HepG2 (cell line): ENCODE measurements around the gene VAMP2. TPM values are rescaled to one million over a fixed set of nuclear protein-coding genes. Genes with fewer than 3 reads are reported as not detected.

Source experiments
- HNF1B ChIP-seq: sonication (generic); formaldehyde crosslinking; IDR thresholded peaks from 2 replicates; pipeline ENCODE4 v1.5.1; 2020; ENCODE audit warnings: mild to moderate bottlenecking, moderate library complexity, missing genetic modification reagents
- HNF4A ChIP-seq: sonication (generic); formaldehyde crosslinking; IDR thresholded peaks from 2 replicates; pipeline ENCODE4 v1.4.0; 2020; ENCODE audit warnings: missing genetic modification reagents
- LRRFIP1 ChIP-seq: sonication (generic); formaldehyde crosslinking; conservative IDR thresholded peaks from 2 replicates; pipeline ENCODE4 v1.4.0; 2020; ENCODE audit warnings: missing genetic modification reagents
- MYC ChIP-seq: sonication (generic); formaldehyde crosslinking; IDR thresholded peaks from 2 replicates; pipeline ENCODE4 v1.9.0; 2021; ENCODE audit warnings: missing genetic modification reagents, borderline replicate concordance
- POLR2AphosphoS2 ChIP-seq: IDR thresholded peaks from 2 replicates; pipeline ENCODE4 v1.6.1; 2011; ENCODE audit warnings: low read depth, low read length, improper control_type of control experiment
- PRDM4 ChIP-seq: sonication (generic); formaldehyde crosslinking; IDR thresholded peaks from 2 replicates; pipeline ENCODE4 v1.9.0; 2021; ENCODE audit warnings: missing genetic modification reagents, borderline replicate concordance
- RFXANK ChIP-seq: IDR thresholded peaks from 2 replicates; pipeline ENCODE4 v1.6.1; 2016
- SP4 ChIP-seq: sonication (generic); formaldehyde crosslinking; IDR thresholded peaks from 2 replicates; pipeline ENCODE4 v1.8.1; 2023; ENCODE audit warnings: mild to moderate bottlenecking, missing genetic modification reagents
- ZBTB7B ChIP-seq: sonication (generic); formaldehyde crosslinking; IDR thresholded peaks from 2 replicates; pipeline ENCODE4 v1.4.0; 2020; ENCODE audit warnings: missing genetic modification reagents
- ZNF274 ChIP-seq: sonication (generic); formaldehyde crosslinking; IDR thresholded peaks from 2 replicates; pipeline ENCODE4 v1.5.1; 2020; ENCODE audit warnings: mild to moderate bottlenecking, missing genetic modification reagents
- ZNF501 ChIP-seq: sonication (generic); formaldehyde crosslinking; IDR thresholded peaks from 2 replicates; pipeline ENCODE4 v1.5.1; 2020; ENCODE audit warnings: mild to moderate bottlenecking, moderate library complexity, missing genetic modification reagents
- ZNF549 ChIP-seq: sonication (generic); formaldehyde crosslinking; IDR thresholded peaks from 2 replicates; pipeline ENCODE4 v1.5.0; 2020; ENCODE audit warnings: missing genetic modification reagents
- polyA plus RNA-seq, 8 experiments: library from polyadenylated mRNA; depleted of rRNA in 3 of 8; stranded (reverse) in 7 of 8; unstranded in 1 of 8; fragments of >200 nt; fragmentation: Illumina TruSeq in 4 of 8; extraction: Trizol in 4 of 8; gene quantifications; 2 replicates each; pipeline versions ENCODE4 v1.2.1 to v1.2.3, GENCODE V29; 2011 to 2016; ENCODE audit warnings: low read depth in 4 of 8, missing spikeins in 1 of 8, mixed read lengths in 1 of 8; ENCODE audit not compliant: insufficient read depth in 1 of 8
- total RNA-seq, 5 experiments: library from RNA; depleted of rRNA; stranded (reverse); fragments of >200 nt; fragmentation: Illumina TruSeq; extraction: Trizol; gene quantifications; 2 replicates each; pipeline ENCODE4 v1.2.3, GENCODE V29; 2016; ENCODE audit warnings: low read depth in 1 of 5
- TF ChIP-seq, protein P1 (sequence below): sonication (generic); formaldehyde crosslinking; IDR thresholded peaks from 2 replicates; pipeline ENCODE4 v1.5.1; 2020; ENCODE audit warnings: mild to moderate bottlenecking, missing genetic modification reagents, moderate library complexity
- TF ChIP-seq, protein P2 (sequence below): sonication (generic); formaldehyde crosslinking; conservative IDR thresholded peaks from 2 replicates; pipeline ENCODE4 v1.8.0; 2022; ENCODE audit warnings: mild to moderate bottlenecking, moderate library complexity, missing genetic modification reagents

The VAMP2 gene
- total and polyA plus RNA-seq, 2 of the 13 experiments (the other 11 are each of a cell fraction or from before 2014, with no cell fraction given), result 3.9 to 17.2 TPM

GRCh38 chr17:8118769-8119580 lies 43.8 kb downstream of the VAMP2 start (continued):
- TF ChIP-seq HNF1B, result peak; percentile 19; the same call in 1 of the 2 replicates
- no peak for TF ChIP-seq LRRFIP1
- TF ChIP-seq, protein P1, sequence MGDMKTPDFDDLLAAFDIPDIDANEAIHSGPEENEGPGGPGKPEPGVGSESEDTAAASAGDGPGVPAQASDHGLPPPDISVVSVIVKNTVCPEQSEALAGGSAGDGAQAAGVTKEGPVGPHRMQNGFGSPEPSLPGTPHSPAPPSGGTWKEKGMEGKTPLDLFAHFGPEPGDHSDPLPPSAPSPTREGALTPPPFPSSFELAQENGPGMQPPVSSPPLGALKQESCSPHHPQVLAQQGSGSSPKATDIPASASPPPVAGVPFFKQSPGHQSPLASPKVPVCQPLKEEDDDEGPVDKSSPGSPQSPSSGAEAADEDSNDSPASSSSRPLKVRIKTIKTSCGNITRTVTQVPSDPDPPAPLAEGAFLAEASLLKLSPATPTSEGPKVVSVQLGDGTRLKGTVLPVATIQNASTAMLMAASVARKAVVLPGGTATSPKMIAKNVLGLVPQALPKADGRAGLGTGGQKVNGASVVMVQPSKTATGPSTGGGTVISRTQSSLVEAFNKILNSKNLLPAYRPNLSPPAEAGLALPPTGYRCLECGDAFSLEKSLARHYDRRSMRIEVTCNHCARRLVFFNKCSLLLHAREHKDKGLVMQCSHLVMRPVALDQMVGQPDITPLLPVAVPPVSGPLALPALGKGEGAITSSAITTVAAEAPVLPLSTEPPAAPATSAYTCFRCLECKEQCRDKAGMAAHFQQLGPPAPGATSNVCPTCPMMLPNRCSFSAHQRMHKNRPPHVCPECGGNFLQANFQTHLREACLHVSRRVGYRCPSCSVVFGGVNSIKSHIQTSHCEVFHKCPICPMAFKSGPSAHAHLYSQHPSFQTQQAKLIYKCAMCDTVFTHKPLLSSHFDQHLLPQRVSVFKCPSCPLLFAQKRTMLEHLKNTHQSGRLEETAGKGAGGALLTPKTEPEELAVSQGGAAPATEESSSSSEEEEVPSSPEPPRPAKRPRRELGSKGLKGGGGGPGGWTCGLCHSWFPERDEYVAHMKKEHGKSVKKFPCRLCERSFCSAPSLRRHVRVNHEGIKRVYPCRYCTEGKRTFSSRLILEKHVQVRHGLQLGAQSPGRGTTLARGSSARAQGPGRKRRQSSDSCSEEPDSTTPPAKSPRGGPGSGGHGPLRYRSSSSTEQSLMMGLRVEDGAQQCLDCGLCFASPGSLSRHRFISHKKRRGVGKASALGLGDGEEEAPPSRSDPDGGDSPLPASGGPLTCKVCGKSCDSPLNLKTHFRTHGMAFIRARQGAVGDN (CRISPR knock-in tag), result peak; percentile 53
- TF ChIP-seq ZNF549 (CRISPR knock-in tag), result no peak
- 0 out of 2 replicates have a peak, but pooled peaks have one; percentile 28 for TF ChIP-seq MYC (CRISPR knock-in tag)
- no peak for TF ChIP-seq SP4 (CRISPR knock-in tag)
- 0 out of 2 replicates have a peak, but pooled peaks have one; percentile 14 for TF ChIP-seq PRDM4 (CRISPR knock-in tag)
- 0 out of 2 replicates have a peak, but pooled peaks have one; percentile 49 for TF ChIP-seq ZNF501
- TF ChIP-seq RFXANK (CRISPR knock-in tag), result peak; percentile 78; the same call in 1 of the 2 replicates
- peak; percentile 43; the same call in 1 of the 2 replicates for TF ChIP-seq HNF4A (CRISPR knock-in tag)
- no peak for TF ChIP-seq ZBTB7B (CRISPR knock-in tag)
- TF ChIP-seq ZNF274 (CRISPR knock-in tag), result 0 out of 2 replicates have a peak, but pooled peaks have one; percentile 31
- TF ChIP-seq, protein P2, sequence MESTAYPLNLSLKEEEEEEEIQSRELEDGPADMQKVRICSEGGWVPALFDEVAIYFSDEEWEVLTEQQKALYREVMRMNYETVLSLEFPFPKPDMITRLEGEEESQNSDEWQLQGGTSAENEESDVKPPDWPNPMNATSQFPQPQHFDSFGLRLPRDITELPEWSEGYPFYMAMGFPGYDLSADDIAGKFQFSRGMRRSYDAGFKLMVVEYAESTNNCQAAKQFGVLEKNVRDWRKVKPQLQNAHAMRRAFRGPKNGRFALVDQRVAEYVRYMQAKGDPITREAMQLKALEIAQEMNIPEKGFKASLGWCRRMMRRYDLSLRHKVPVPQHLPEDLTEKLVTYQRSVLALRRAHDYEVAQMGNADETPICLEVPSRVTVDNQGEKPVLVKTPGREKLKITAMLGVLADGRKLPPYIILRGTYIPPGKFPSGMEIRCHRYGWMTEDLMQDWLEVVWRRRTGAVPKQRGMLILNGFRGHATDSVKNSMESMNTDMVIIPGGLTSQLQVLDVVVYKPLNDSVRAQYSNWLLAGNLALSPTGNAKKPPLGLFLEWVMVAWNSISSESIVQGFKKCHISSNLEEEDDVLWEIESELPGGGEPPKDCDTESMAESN (CRISPR knock-in tag), result peak; percentile 37; the same call in 1 of the 2 replicates
- TF ChIP-seq POLR2AphosphoS2, result no peak
